OCI-LY1 (cell line): Measurements from ENCODE around the gene REXO1.

Experiments
- EZH2 ChIP-seq: fragments of 200-600 bp; sonication (generic), shearing (Covaris generic); IDR thresholded peaks from 2 replicates; pipeline ENCODE4 v1.8.0; 2017; ENCODE audit warnings: borderline replicate concordance, mixed run types, mild to moderate bottlenecking, antibody characterized with exemption, low read length, moderate library complexity, mixed read lengths
- TF ChIP-seq, protein P1 (sequence below): fragments of 200-600 bp; sonication (generic), shearing (Covaris generic); IDR thresholded peaks from 2 replicates; pipeline ENCODE4 v1.5.1; 2017; ENCODE audit warnings: mild to moderate bottlenecking, antibody characterized with exemption, low read length, moderate library complexity, mixed read lengths

- TF ChIP-seq EZH2: no peak
- TF ChIP-seq, protein P1, sequence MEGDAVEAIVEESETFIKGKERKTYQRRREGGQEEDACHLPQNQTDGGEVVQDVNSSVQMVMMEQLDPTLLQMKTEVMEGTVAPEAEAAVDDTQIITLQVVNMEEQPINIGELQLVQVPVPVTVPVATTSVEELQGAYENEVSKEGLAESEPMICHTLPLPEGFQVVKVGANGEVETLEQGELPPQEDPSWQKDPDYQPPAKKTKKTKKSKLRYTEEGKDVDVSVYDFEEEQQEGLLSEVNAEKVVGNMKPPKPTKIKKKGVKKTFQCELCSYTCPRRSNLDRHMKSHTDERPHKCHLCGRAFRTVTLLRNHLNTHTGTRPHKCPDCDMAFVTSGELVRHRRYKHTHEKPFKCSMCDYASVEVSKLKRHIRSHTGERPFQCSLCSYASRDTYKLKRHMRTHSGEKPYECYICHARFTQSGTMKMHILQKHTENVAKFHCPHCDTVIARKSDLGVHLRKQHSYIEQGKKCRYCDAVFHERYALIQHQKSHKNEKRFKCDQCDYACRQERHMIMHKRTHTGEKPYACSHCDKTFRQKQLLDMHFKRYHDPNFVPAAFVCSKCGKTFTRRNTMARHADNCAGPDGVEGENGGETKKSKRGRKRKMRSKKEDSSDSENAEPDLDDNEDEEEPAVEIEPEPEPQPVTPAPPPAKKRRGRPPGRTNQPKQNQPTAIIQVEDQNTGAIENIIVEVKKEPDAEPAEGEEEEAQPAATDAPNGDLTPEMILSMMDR: no peak
These were observed 15.6 kb upstream of the REXO1 start for GRCh38 chr19:1863638-1864479.
